Urinary bladder (tissue), 4 donors: ENCODE results near the gene NUFIP2. TPM values are rescaled to one million over a fixed set of nuclear protein-coding genes. Genes with fewer than 3 reads are reported as not detected.

Experiments used
- DNase-seq: peaks from one replicate; pipeline ENCODE4 v3.0.0-alpha.2; 2015; ENCODE audit errors: extremely low spot score
- H3K27ac ChIP-seq: one replicate; pipeline ENCODE4 v1.5.1; 2013; ENCODE audit warnings: low read depth, mild to moderate bottlenecking, moderate library complexity
- H3K36me3 ChIP-seq: one replicate; pipeline ENCODE4 v1.6.1; 2013; ENCODE audit warnings: mild to moderate bottlenecking, moderate library complexity; ENCODE audit not compliant: insufficient read depth
- H3K4me1 ChIP-seq: one replicate; pipeline ENCODE4 v1.6.1; 2013; ENCODE audit warnings: mild to moderate bottlenecking, moderate library complexity; ENCODE audit not compliant: insufficient read depth
- H3K4me3 ChIP-seq: one replicate; pipeline ENCODE4 v1.5.1; 2013; ENCODE audit warnings: low read depth, low read length
- WGBS: extraction: QIAGEN DNeasy Blood & Tissue Kit; methylation state at CpG from one replicate; pipeline ENCODE4 v1.1.7; 2013; 5-methylcytosine and 5-hydroxymethylcytosine counted together
- polyA plus RNA-seq: library from polyadenylated mRNA; stranded (reverse); fragments of 200-250 nt; gene quantifications from one replicate; pipeline ENCODE4 v1.2.3, GENCODE V29; 2013
- total RNA-seq: library from RNA; depleted of rRNA; stranded (reverse); fragments of >200 nt; gene quantifications from one replicate; pipeline ENCODE4 v1.2.3, GENCODE V29; 2014
- donor health status: healthy with polysubstance abuse.
- donor health status: healthy.

NUFIP2 gene
- total and polyA plus RNA-seq, 2 donors = 11.0 to 71.4 TPM

- H3K4me3 ChIP-seq = no peak overlapping the region
- WGBS = 84% methylated on average over 10 of the region's 10 CpGs
- no peak for DNase-seq
Measured at GRCh38 chr17:29215174-29215573, 78.8 kb downstream of the NUFIP2 start.

GRCh38 chr17:29214215-29215146 is 79.5 kb downstream of the NUFIP2 start:
- no peak overlapping the region for H3K27ac ChIP-seq
- H3K36me3 ChIP-seq = no peaks in the 10 kb centered on the region
- WGBS = 83% methylated on average over 8 of the region's 8 CpGs
- H3K4me1 ChIP-seq = no peaks in the 10 kb centered on the region
- H3K4me3 ChIP-seq = no peak overlapping the region
- no peak for DNase-seq

More at GRCh38 chr17:29215174-29215573, 78.8 kb downstream of the NUFIP2 start:
- no peaks in the 10 kb centered on the region for H3K36me3 ChIP-seq
- no peaks in the 10 kb centered on the region for H3K4me1 ChIP-seq
- no peak overlapping the region for H3K27ac ChIP-seq

GRCh38 chr17:29212681-29213121 is 81.2 kb downstream of the NUFIP2 start:
- H3K36me3 ChIP-seq = no peaks in the 10 kb centered on the region
- no peaks in the 10 kb centered on the region for H3K4me1 ChIP-seq
- H3K27ac ChIP-seq = no peak overlapping the region
- WGBS = 73% methylated on average over 5 of the region's 5 CpGs
- no peak overlapping the region for H3K4me3 ChIP-seq
- no peak for DNase-seq

GRCh38 chr17:29212094-29212631 is 81.8 kb downstream of the NUFIP2 start:
- Histone ChIP-seq H3K36me3 (no peaks in the 10 kb centered on the region), H3K27ac (no peak overlapping the region), H3K4me1 (no peaks in the 10 kb centered on the region), H3K4me3 (no peak overlapping the region)
- no peak for DNase-seq
- WGBS = 100% methylated on average over 1 of the region's 1 CpG

GRCh38 chr17:29210879-29211278 is 83.1 kb downstream of the NUFIP2 start:
- Histone ChIP-seq H3K4me1 (no peaks in the 10 kb centered on the region), H3K27ac (no peak overlapping the region), H3K36me3 (no peaks in the 10 kb centered on the region), H3K4me3 (no peak overlapping the region)
- no peak for DNase-seq
- 77% methylated on average over 2 of the region's 2 CpGs for WGBS

GRCh38 chr17:29209073-29209472 is 84.9 kb downstream of the NUFIP2 start:
- no peaks in the 10 kb centered on the region for H3K36me3 ChIP-seq
- no peaks in the 10 kb centered on the region for H3K4me1 ChIP-seq
- DNase-seq = no peak
- no peak overlapping the region for H3K4me3 ChIP-seq
- no peak overlapping the region for H3K27ac ChIP-seq
- WGBS = 80% methylated on average over 5 of the region's 5 CpGs

GRCh38 chr17:29207975-29208374 is 86.0 kb downstream of the NUFIP2 start:
- H3K4me1 ChIP-seq = no peaks in the 10 kb centered on the region
- 82% methylated on average over 2 of the region's 2 CpGs for WGBS
- no peak for DNase-seq
- H3K27ac ChIP-seq = no peak overlapping the region
- no peaks in the 10 kb centered on the region for H3K36me3 ChIP-seq
- H3K4me3 ChIP-seq = no peak overlapping the region

Other genes starting within 250 kb of the NUFIP2 start
- 33.8 TPM for gene MYO18A, start 113.8 kb downstream of the NUFIP2 start, total RNA-seq
- gene MYO18A, start 113.8 kb downstream of the NUFIP2 start, polyA plus RNA-seq = 30.6 TPM
- gene CRYBA1, start 47.3 kb downstream of the NUFIP2 start, total RNA-seq = not detected
- not detected for gene CRYBA1, start 47.3 kb downstream of the NUFIP2 start, polyA plus RNA-seq
- gene TAOK1, start 96.2 kb upstream of the NUFIP2 start, total RNA-seq = 96.9 TPM
- 16.8 TPM for gene TAOK1, start 96.2 kb upstream of the NUFIP2 start, polyA plus RNA-seq